ENCODE data around the gene COL26A1.
"Not testable (repeated sequence)": the region's sequence is repeated elsewhere in the genome, so short reads cannot be mapped to it uniquely, and the experiment has no call there.

The COL26A1 gene

GRCh38 chr7:101402835-101403234 lies 40.2 kb downstream of the COL26A1 start:
- no peak for DNase-seq

- no peak for DNase-seq
These were observed 42.9 kb downstream of the COL26A1 start for GRCh38 chr7:101405474-101406067.

DNA sequence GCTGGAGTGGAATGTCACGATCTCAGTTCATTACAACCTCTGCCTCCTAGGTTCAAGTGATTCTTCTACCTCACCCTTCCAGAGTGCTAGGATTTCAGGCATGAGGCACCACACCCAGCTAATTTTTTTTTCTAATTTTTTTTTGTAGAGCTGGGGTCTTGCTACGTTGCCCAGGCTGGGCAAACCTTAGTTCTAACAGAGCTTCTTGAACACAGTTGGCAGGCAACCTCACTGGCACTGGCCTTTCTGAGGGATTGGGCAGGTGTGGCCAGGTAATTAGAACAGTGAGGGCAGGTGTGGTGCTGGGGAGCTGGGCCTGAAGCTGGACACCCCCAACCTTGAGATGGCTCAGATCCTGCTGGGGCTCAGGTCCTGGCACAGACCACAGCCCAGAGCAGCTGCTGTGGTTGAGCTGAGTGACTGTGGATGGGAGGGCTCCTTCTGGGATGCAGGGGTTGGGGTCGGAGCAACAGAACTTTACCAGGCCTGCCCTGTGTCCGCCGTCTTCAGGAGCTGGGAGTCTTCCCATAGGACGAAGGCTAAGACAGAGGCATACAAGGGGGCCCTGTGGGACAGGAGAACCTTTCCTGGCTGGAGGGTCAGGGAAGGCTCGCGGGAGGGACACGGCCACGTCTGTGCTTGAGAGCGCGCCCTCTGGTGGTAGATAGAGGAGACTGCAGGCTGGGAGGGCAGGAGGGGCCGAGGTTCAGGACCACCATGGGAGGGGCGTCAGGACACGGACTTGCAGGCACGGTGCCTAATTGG lies 48.2 kb downstream of the COL26A1 start:
- peak; percentile 16 to 35 for DNase-seq

DNA sequence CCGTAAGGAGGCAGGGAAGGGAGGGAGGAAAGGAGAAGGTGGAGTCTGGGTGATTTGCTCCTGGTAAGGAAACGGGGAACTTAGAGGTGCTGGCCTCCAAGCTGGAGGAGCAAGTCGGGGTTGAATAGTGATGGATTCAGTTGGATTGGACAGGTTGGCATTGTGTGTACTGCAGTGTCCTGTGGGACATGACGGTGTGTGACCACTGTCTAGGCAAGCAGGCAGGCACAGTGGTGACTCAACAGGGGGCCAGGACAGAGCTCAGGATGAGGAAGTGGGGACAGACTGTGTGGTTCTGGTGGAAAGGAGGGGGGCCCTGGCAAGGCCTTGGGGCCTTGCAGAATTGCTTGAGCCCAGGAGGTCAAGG lies 48.8 kb downstream of the COL26A1 start:
- DNase-seq, result no peak

DNA sequence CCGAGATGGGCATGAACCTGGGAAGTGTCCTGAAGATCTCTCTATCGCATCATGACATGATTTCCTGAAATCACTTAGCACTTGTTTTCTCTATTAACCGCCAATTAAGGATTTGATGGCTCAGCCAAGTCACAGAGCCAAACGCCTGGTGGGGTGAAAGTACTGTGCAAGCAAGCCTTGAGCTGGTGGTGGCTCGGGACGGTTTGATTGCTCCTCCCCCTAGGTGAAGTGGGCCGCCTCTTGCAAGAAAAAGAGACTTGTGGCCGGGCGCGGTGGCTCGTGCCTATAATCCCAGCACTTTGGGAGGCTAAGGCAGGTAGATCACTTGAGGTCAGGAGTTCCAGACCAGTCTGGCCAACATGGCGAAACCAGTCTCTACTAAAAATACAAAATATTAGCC lies 50.3 kb downstream of the COL26A1 start:
- no peak for DNase-seq

DNA sequence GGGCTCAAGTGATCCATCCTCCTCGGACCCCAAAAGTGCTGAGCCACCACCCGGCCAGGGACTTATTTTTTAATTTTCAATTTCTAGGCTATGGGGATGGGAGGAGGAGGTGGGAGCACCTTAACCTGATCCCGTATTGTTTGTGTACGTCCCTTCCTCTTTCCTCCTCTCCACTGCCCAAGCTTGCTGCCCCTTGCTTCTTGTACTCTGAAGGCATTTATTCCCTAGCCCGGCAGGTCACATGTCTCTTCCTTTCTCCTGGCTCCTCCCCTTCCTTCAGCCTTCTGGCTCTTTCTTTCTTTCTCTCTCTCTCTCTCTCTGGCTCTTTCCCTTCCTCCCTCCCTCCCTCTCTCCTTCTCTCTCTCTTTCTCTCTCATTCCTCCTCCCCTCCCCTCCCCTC lies 56.0 kb downstream of the COL26A1 start:
- DNase-seq, result no peak

DNA sequence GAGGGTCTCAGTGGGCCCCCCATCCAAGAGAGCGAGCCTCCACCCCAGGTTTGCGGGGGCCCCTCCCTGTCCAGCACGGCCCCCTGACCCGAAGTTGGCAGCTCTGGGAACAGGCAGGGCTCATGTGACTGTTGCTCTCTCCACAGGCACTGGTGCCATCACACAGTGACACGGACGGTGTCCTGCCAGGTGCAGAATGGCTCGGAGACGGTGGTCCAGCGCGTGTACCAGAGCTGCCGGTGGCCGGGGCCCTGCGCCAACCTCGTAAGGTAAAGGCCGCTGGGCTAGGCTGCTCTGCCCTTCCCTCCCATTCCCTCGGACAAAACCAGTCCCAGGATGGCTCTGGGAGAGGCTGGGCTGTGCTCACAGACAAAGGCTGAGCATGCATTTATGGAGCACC lies 57.2 kb downstream of the COL26A1 start:
- DNase-seq, result no peak

DNA sequence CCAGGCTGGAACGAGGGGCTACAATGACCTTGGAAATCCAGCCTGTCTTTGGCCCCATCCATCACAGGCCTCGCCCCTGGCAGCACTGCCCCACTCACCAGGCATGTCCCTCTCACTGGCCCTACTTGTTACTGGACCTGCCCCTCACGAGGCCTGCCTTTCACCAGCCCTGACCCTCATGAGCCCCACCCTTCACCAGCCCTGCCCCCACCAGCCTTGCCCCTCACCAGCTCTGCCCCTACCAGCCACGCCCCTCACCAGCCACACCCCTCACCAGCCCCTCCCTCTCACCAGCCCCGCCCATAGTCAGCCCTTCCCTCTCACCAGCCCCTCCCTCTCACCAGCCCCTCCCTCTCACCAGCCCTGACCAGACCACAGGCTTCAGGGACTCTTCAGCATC lies 57.8 kb downstream of the COL26A1 start:
- DNase-seq, result no peak

DNA sequence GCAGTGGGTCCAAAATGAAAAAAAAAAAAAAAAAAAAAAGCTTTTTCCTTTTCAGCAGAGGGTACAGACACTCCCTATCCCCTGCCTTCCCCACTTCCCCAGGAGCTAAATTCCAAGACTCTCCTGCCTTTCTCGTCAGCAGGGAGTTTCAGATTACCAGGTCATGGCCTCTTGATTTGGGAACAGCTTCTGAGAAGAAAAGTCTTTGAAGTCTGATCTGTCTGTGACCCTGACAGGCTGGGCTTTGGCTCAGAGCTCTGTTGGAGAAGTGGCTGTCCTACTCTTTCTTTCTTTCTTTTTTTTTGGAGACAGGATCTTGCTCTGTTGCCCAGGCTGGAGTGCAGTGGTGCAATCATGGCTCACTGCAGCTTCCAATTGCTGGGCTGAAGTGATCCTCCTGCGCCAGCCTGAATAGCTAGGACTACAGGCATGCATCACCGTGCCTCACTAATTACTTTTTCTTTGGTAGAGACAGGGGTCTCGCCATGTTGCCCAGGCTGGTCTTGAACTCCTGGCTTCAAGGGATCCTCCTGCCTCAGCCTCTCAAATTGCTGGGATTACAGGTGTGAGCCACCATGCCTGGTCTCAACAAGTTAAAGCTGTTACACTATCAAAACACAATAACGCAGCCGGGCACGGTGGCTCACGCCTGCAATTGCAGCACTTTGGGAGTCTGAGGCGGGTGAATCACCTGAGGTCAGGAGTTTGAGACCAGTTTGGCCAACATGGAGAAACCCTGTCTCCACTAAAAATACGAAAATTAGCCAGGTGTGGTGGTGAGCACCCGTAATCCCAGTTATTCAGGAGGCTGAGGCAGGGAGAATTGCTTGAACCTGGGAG lies 59.9 kb downstream of the COL26A1 start:
- no peak for DNase-seq

- no peak for DNase-seq
These were observed 63.8 kb downstream of the COL26A1 start for GRCh38 chr7:101426303-101427011.

GRCh38 chr7:101428093-101428866 lies 65.6 kb downstream of the COL26A1 start:
- DNase-seq, result no peak

- no peak for DNase-seq
These were observed 69.6 kb downstream of the COL26A1 start for GRCh38 chr7:101432316-101432715.

- no peak for DNase-seq
These were observed 71.0 kb downstream of the COL26A1 start for GRCh38 chr7:101433688-101434087.

DNA sequence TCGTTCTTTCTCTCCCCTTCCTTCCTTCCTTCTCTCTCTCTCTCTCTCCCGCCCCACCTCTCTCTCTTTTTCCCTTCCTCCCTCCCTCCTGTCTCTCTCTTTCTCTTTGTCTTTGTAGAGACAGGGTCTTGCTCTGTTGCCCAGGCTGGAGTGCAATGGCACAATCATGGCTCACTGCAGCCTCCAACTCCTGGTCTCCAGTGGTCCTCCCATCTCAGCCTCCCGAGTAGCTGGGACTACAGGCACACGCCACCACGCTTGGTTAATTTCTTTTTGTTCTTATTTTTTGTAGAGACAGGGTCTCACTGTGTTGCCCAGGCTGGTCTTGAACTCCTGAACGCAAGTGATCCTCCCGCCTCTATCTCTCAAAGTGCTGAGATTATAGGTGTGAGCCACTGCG lies 71.5 kb downstream of the COL26A1 start:
- not testable (repeated sequence) for DNase-seq

DNA sequence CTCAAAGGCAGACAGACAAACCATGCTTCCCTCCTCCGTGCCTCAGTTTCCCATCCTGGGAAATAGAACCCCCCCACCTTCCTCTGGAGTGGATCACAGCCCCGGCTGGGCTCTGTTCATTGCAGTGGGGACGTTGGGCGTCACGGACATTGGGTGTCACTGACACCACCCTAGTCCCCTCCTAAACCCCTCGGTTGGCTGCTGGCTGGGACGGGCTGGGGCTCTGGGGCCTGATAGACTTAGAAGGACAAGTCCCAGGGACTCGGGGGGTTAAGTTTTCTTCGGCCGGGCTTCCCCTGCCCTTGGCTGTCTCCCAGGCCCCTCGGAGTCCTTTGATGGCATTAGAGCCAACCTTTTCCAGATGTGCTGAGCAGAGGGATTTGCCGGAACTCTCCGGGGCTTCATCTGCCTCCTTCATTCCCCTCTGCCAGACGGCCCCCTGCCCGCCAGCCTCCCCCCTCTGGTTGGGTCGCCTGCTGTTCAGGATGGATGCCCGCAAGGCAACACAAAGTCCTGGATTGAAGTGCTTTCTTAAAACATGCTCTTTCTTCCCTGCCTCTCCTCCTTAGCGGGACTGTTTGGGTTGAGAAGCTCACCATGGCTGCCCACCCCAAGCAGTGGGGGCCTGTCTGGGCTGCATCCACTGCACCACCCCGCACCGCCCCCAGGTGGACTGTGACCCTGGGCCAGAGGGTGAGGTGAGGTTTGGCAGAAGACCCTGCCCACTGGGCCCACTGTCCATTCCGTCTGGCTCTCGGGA lies 73.0 kb downstream of the COL26A1 start:
- no peak for DNase-seq

GRCh38 chr7:101436221-101436735 lies 73.6 kb downstream of the COL26A1 start:
- no peak for DNase-seq

- DNase-seq, result no peak
These were observed 74.3 kb downstream of the COL26A1 start for GRCh38 chr7:101436857-101437576.

DNA sequence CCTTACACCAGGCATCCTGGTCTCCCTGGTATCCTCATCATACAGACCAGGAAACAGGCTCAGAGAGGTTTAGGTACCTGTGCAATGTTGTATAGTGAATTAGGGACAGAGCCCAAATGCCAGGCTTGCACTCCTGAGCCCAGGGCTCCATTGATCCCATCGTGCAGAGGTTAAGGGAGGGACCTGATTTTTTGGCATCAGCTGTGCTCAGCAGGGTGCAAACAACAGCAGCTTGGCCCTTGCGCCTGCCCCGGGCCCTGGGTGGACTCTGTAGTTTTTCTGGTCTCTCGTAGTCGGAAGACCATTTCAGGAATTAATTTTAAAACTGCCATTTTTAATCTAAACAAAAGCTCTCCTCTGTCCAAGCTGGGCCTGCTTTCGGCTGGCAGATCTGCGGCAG lies 79.2 kb downstream of the COL26A1 start:
- DNase-seq, result no peak

DNA sequence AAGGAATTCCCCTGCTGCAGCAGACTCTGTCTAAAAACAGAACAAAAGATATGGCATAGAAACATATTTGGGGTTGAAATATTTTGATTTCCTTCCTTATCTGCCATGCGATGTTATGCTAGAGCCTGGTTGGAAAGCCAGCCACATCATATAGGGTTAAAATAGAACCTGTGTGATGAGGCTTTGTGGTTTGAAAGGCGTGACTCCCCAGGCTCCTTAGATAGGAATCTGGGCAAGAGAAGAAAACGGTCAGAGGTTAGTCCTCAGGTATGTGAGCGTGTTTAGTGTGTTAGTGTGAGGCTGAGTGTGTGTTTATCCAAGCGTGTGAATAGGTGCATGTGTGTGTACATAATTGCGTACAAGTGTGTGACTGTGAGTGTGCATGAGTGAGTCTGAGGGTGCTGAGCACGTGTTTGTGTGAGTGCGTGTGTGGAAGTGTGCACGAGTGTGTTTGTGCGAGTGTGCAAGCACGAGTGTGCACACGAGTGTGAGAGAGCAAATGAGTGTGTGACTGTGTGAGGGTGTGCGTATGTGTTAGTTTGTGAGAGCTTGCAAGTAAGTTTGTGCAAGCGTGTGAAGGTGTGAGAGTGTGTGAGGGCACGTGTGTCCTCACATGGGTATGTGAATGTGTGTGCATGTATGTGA lies 79.9 kb downstream of the COL26A1 start:
- DNase-seq, result no peak

- no peak for DNase-seq
These were observed 87.4 kb downstream of the COL26A1 start for GRCh38 chr7:101450064-101450463.
